Kidney epithelial cell (primary cell): ENCODE measurements around the gene RUNX1. TPM values are rescaled to one million over a fixed set of nuclear protein-coding genes. Genes with fewer than 3 reads are reported as not detected.

Experiments used
- DNase-seq: peaks from one replicate; pipeline ENCODE4 v3.0.0-alpha.2; 2010; ENCODE audit warnings: low read depth
- H3K27me3 ChIP-seq: 2 replicates; pipeline ENCODE4 v1.6.0; 2011; ENCODE audit warnings: low read length; ENCODE audit not compliant: control insufficient read depth, insufficient read depth
- H3K36me3 ChIP-seq: 2 replicates; pipeline ENCODE4 v1.5.1; 2011; ENCODE audit warnings: low read length; ENCODE audit not compliant: control insufficient read depth, insufficient read depth
- H3K4me3 ChIP-seq: 2 replicates; pipeline ENCODE4 v1.5.1; 2011; ENCODE audit warnings: low read depth, mild to moderate bottlenecking, control low read depth, low read length
- total RNA-seq: library from RNA; depleted of rRNA; stranded (reverse); fragments of >200 nt; gene quantifications from 2 replicates; pipeline ENCODE4 v1.2.3, GENCODE V29; 2015
- TF ChIP-seq, protein P1 (sequence below): IDR thresholded peaks from 2 replicates; pipeline ENCODE4 v1.5.1; 2011; ENCODE audit warnings: mild to moderate bottlenecking, moderate library complexity, low read length, control low read depth, inconsistent platforms; ENCODE audit not compliant: insufficient read depth, poor library complexity, severe bottlenecking

RUNX1 gene
- total RNA-seq, 1 donor from 2014 or later, result 43.0 TPM

DNA sequence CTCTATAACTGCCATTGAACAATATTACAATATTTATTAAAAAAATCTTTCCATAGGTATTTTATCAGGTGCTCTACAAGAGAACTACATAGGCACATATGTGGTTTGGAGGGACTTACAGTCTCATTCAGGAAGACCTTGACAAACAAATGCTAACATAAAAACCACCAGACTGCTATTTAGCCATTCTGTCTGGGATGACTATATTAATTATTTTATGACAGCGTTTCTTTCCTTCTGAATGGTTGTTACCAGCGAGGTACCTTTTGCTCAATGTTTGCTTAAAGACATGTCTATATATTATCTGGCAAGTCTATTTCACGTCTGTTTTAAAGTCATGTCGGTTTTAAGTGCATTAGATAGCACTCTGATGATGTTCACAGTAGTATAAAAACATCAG, 69.7 kb downstream of the RUNX1 start:
- no peak for DNase-seq
- Histone ChIP-seq H3K4me3 (no peak overlapping the region), H3K36me3 (no peaks in the 10 kb centered on the region), H3K27me3 (no peaks in the 10 kb centered on the region)
- TF ChIP-seq, protein P1, sequence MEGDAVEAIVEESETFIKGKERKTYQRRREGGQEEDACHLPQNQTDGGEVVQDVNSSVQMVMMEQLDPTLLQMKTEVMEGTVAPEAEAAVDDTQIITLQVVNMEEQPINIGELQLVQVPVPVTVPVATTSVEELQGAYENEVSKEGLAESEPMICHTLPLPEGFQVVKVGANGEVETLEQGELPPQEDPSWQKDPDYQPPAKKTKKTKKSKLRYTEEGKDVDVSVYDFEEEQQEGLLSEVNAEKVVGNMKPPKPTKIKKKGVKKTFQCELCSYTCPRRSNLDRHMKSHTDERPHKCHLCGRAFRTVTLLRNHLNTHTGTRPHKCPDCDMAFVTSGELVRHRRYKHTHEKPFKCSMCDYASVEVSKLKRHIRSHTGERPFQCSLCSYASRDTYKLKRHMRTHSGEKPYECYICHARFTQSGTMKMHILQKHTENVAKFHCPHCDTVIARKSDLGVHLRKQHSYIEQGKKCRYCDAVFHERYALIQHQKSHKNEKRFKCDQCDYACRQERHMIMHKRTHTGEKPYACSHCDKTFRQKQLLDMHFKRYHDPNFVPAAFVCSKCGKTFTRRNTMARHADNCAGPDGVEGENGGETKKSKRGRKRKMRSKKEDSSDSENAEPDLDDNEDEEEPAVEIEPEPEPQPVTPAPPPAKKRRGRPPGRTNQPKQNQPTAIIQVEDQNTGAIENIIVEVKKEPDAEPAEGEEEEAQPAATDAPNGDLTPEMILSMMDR, result no peak

DNA sequence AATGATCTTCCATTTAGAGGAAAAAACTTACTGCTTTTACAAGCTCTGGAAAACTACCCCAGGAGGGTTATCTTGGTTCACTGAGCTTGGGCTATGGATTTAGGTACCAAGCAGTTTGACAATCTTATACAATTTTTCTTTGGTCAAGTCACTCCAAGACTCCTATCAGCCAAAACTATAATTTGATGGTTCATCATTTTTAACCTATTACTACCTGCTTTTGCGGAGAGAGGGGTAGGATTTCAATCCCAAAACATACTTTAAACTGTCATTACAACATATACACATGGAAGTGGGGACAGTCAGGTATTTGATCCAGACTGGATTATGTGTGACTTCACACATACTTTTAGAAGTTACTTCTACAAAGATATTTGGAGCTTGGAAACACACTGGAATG, 71.8 kb downstream of the RUNX1 start:
- TF ChIP-seq, protein P1, result no peak
- no peak overlapping the region for H3K4me3 ChIP-seq
- no peak for DNase-seq
- H3K27me3 ChIP-seq, result no peaks in the 10 kb centered on the region
- H3K36me3 ChIP-seq, result no peaks in the 10 kb centered on the region

GRCh38 chr21:34974162-34974981, 74.7 kb downstream of the RUNX1 start:
- Histone ChIP-seq H3K27me3 (no peaks in the 10 kb centered on the region), H3K4me3 (no peak overlapping the region), H3K36me3 (no peaks in the 10 kb centered on the region)
- DNase-seq, result no peak
- TF ChIP-seq, protein P1, result no peak

DNA sequence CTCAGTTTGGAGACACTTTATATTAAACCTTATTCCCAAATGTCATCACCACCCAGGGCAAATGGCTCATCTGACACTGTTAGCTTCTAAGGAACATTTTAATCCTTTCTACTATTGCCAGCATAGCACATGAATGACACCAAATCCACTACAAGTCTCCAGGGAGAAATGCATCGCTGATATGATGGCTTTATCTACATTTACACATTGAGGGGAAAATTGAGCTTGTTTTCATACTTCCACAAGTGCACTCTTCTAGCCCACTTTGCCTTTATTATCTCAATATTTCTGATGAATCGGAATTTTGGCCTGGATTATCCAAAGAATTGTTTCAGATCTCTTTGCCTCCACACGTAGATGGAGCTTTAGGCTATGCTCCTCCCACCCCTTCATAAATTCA, 75.4 kb downstream of the RUNX1 start:
- no peak for DNase-seq
- TF ChIP-seq, protein P1, result no peak
- no peaks in the 10 kb centered on the region for H3K27me3 ChIP-seq

DNA sequence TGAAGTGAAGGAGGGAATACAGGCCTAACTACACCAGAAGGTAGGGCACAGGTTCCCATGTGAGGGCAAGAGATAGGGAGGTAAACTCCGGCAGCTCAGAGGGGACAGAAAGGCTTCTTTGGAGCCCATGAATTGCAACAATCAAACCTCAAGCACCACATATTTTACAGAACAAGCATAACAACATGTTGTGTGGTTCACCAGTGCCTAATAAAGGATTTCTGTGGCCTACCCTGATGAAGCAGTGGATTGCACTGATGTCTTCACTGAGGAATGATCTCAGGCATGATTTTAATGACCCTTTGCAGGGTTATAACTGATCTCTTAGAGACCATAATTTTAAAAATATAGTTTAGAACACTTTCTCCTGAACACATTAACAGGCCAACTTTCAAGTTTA, 77.4 kb downstream of the RUNX1 start:
- TF ChIP-seq, protein P1, result no peak
- H3K36me3 ChIP-seq, result no peaks in the 10 kb centered on the region

More for the DNA sequence above, 75.4 kb downstream of the RUNX1 start:
- Histone ChIP-seq H3K4me3 (no peak overlapping the region), H3K36me3 (no peaks in the 10 kb centered on the region)

GRCh38 chr21:34970566-34970965, 78.5 kb downstream of the RUNX1 start:
- Histone ChIP-seq H3K27me3 (no peaks in the 10 kb centered on the region), H3K36me3 (no peaks in the 10 kb centered on the region), H3K4me3 (no peak overlapping the region)
- TF ChIP-seq, protein P1, result no peak
- DNase-seq, result no peak

More for the DNA sequence above, 77.4 kb downstream of the RUNX1 start:
- no peaks in the 10 kb centered on the region for H3K27me3 ChIP-seq
- no peak overlapping the region for H3K4me3 ChIP-seq
- no peak for DNase-seq
